Nephron progenitor cell (in vitro differentiated cells): ENCODE data around the gene TBX4.

Source experiments
- DNase-seq: peaks from one replicate; pipeline ENCODE4 v3.0.0; 2021
- H3K27ac Mint-ChIP-seq: 2 replicates; pipeline ENCODE4 v1.8.0; 2021; ENCODE audit warnings: mild to moderate bottlenecking, moderate library complexity, mixed read lengths
- H3K27me3 Mint-ChIP-seq: 2 replicates; pipeline ENCODE4 v1.8.0; 2021; ENCODE audit warnings: mild to moderate bottlenecking, low read depth, mixed read lengths; ENCODE audit not compliant: poor library complexity
- H3K36me3 Mint-ChIP-seq: 2 replicates; pipeline ENCODE4 v1.8.0; 2021; ENCODE audit warnings: low read depth, mixed read lengths
- H3K4me1 Mint-ChIP-seq: 2 replicates; pipeline ENCODE4 v1.8.0; 2021; ENCODE audit warnings: mixed read lengths
- H3K4me3 Mint-ChIP-seq: 2 replicates; pipeline ENCODE4 v1.8.0; 2021; ENCODE audit warnings: mild to moderate bottlenecking, moderate library complexity, mixed read lengths
- H3K9me3 Mint-ChIP-seq: 2 replicates; pipeline ENCODE4 v1.8.0; 2021; ENCODE audit warnings: mild to moderate bottlenecking, moderate library complexity, mixed read lengths
- TF ChIP-seq, protein P1 (sequence below): fragments of 200-600 bp; sonication (generic); IDR thresholded peaks from 2 replicates; pipeline ENCODE4 v1.5.0; 2021; ENCODE audit warnings: antibody characterized with exemption

The TBX4 gene

DNA sequence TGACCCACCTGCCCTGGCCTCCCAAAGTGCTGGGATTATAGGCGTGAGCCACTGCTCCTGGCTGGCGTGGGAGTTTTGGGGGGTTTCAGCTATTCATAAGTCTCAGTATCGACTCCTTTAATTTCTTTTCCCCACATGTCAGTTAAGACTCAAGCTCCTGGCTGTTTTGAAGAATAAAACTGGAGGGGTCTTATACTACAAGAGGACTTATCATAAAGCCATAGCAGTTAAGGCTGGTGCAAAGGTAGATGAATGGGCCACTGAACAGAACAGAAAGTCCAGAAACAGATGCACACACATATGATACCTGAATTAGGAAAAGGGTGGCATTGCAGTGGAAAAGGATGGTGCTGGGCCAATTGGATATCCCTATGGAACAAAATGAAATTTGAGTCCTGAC lies 47.4 kb downstream of the TBX4 start:
- Mint-ChIP-seq H3K4me3 (no peak overlapping the region), H3K27me3 (peaks cover 4% of the 10 kb centered on the region), H3K9me3 (peaks cover 3% of the 10 kb centered on the region), H3K36me3 (no peaks in the 10 kb centered on the region), H3K4me1 (peaks cover 29% of the 10 kb centered on the region), H3K27ac (no peak overlapping the region)
- TF ChIP-seq, protein P1, sequence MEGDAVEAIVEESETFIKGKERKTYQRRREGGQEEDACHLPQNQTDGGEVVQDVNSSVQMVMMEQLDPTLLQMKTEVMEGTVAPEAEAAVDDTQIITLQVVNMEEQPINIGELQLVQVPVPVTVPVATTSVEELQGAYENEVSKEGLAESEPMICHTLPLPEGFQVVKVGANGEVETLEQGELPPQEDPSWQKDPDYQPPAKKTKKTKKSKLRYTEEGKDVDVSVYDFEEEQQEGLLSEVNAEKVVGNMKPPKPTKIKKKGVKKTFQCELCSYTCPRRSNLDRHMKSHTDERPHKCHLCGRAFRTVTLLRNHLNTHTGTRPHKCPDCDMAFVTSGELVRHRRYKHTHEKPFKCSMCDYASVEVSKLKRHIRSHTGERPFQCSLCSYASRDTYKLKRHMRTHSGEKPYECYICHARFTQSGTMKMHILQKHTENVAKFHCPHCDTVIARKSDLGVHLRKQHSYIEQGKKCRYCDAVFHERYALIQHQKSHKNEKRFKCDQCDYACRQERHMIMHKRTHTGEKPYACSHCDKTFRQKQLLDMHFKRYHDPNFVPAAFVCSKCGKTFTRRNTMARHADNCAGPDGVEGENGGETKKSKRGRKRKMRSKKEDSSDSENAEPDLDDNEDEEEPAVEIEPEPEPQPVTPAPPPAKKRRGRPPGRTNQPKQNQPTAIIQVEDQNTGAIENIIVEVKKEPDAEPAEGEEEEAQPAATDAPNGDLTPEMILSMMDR = no peak
- DNase-seq = no peak

DNA sequence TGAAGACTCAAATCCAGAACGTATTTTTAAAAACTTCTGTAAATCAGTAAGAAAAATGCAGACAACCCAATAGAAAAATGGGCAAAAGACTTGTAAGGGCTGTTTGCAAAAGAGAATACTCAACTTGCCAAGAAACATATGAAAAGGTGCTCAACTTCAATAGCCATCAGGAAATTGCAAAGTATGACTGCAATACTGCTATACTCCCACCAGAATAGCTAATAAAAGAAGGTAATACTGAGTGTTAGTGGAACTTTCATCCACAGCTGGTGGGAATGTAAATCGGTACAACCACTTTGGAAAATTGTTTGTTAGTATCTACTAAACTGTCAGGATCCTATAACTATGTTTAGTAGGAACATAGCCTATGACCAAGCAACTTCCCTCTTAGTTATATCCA lies 48.1 kb downstream of the TBX4 start:
- peaks cover 4% of the 10 kb centered on the region for H3K27me3 Mint-ChIP-seq

GRCh38 chr17:61502292-61502691 lies 50.1 kb downstream of the TBX4 start:
- no peak overlapping the region for H3K4me3 Mint-ChIP-seq

More for the DNA sequence above, 48.1 kb downstream of the TBX4 start:
- H3K4me3 Mint-ChIP-seq = no peak overlapping the region
- TF ChIP-seq, protein P1 = no peak
- peaks cover 3% of the 10 kb centered on the region for H3K9me3 Mint-ChIP-seq
- H3K36me3 Mint-ChIP-seq = no peaks in the 10 kb centered on the region
- DNase-seq = no peak
- H3K4me1 Mint-ChIP-seq = peaks cover 33% of the 10 kb centered on the region
- no peak overlapping the region for H3K27ac Mint-ChIP-seq

GRCh38 chr17:61503961-61504360 lies 51.7 kb downstream of the TBX4 start:
- no peak for DNase-seq
- Mint-ChIP-seq H3K4me3 (no peak overlapping the region), H3K27me3 (peaks cover 7% of the 10 kb centered on the region), H3K9me3 (peaks cover 7% of the 10 kb centered on the region), H3K4me1 (peaks cover 25% of the 10 kb centered on the region), H3K27ac (no peak overlapping the region), H3K36me3 (no peaks in the 10 kb centered on the region)
- TF ChIP-seq, protein P1 = no peak

More at GRCh38 chr17:61502292-61502691, 50.1 kb downstream of the TBX4 start:
- H3K27ac Mint-ChIP-seq = no peak overlapping the region
- H3K36me3 Mint-ChIP-seq = no peaks in the 10 kb centered on the region
- peaks cover 7% of the 10 kb centered on the region for H3K27me3 Mint-ChIP-seq
- H3K9me3 Mint-ChIP-seq = peaks cover 7% of the 10 kb centered on the region
- peaks cover 32% of the 10 kb centered on the region for H3K4me1 Mint-ChIP-seq
- TF ChIP-seq, protein P1 = no peak
- DNase-seq = no peak

DNA sequence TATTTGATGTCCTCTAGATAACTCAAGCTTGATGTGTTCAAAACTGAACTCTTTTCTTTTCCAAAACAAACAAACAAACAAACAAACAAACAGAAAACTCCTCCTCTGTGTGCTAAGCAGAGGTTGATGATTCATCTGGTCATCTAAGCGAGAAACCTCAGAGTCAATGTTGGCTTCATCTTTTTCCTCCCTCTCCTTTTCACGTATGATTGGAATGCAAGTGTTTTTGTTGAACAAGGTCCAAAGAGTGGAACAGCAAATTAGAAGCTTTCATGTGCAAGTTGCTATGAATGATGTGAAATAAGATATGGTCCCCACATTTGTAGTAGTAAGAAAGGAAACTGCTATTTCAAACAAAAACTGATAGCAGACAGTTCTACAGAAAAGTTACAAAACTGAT lies 52.5 kb downstream of the TBX4 start:
- H3K4me3 Mint-ChIP-seq = no peak overlapping the region
- peaks cover 7% of the 10 kb centered on the region for H3K9me3 Mint-ChIP-seq
- no peak overlapping the region for H3K27ac Mint-ChIP-seq
- DNase-seq = no peak
- peaks cover 25% of the 10 kb centered on the region for H3K4me1 Mint-ChIP-seq
- peaks cover 7% of the 10 kb centered on the region for H3K27me3 Mint-ChIP-seq
- TF ChIP-seq, protein P1 = no peak
- no peaks in the 10 kb centered on the region for H3K36me3 Mint-ChIP-seq

DNA sequence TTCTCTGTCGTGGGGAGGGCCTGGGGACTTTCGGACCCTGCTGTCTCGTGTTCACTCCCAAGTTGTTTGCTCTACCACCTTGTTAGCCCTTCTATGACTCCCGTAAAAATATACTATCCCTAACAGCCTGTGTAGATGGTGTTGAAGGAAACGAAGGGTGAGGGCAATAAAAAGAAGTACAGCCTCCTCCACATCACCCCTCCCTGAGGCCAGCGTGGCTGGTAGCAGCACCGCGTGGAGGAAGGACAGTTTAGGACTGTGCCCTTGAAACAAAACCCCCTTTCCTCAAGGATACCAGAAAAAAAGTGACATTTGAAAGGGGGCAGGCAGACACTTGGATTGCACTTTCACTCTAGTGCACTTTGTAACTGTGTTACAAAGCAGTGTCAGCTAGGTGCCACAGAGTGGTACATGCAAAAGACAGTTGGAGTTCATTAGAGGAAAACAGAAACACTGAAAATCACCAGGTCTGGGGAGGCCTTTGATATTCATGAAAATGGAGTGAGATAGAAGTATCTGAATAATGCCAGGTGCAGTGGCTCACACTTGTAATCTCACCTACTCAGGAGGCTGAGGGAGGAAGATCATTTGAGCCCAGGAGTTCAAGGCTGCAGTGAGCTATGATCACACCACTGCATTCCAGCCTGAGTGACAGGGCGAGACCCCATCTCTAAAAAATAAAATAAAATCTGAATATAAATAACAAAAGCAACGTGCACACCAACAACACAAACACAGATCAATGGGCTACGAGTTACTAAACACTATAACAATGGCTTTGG lies 53.8 kb downstream of the TBX4 start:
- Mint-ChIP-seq H3K9me3 (peaks cover 4% of the 10 kb centered on the region), H3K27me3 (peaks cover 7% of the 10 kb centered on the region), H3K4me3 (no peak overlapping the region), H3K4me1 (peaks cover 26% of the 10 kb centered on the region), H3K27ac (no peak overlapping the region), H3K36me3 (no peaks in the 10 kb centered on the region)
- TF ChIP-seq, protein P1 = no peak
- DNase-seq = no peak
